Lung (tissue), 12 donors: ENCODE results near the gene C20orf141. TPM values are rescaled to one million over a fixed set of nuclear protein-coding genes. Genes with fewer than 3 reads are reported as not detected.
A peak's percentile ranks its signal among the peaks of the same experiment; 100 is the strongest.

Experiments
- ATAC-seq: fragments of 200-7000 bp; cut with Tn5 transposase; one replicate; pipeline ENCODE4 v1.9.1; 2020; ENCODE audit warnings: moderate number of reproducible peaks; ENCODE audit not compliant: insufficient read depth, low FRiP score
- DNase-seq, 3 donors: peaks; one replicate each; pipeline ENCODE4 v3.0.0-alpha.2; 2013 to 2017
- H3K27ac ChIP-seq, 2 donors: one replicate each; pipeline ENCODE4 v1.5.1; 2013; ENCODE audit warnings: mild to moderate bottlenecking in 2 of 2, moderate library complexity in 2 of 2, control low read depth in 1 of 2, inconsistent platforms in 1 of 2, low read depth in 1 of 2, low read length in 1 of 2
- H3K27me3 ChIP-seq, 3 donors: one replicate each; pipeline ENCODE4 v1.5.1; 2013; ENCODE audit warnings: low read length in 2 of 3; ENCODE audit not compliant: control insufficient read depth in 3 of 3, insufficient read depth in 3 of 3
- H3K36me3 ChIP-seq, 4 donors: one replicate each; pipeline ENCODE4 v1.5.1; 2013; ENCODE audit warnings: low read length in 4 of 4, mild to moderate bottlenecking in 1 of 4, moderate library complexity in 1 of 4; ENCODE audit not compliant: control insufficient read depth in 4 of 4, insufficient read depth in 4 of 4
- H3K4me1 ChIP-seq, 5 donors: one replicate each; pipeline ENCODE4 v1.5.1; 2013; ENCODE audit warnings: low read length in 5 of 5, mild to moderate bottlenecking in 2 of 5, moderate library complexity in 1 of 5; ENCODE audit not compliant: control insufficient read depth in 5 of 5, insufficient read depth in 5 of 5
- H3K4me3 ChIP-seq: one replicate; pipeline ENCODE4 v1.5.1; 2013; ENCODE audit warnings: mild to moderate bottlenecking, control low read depth, moderate library complexity
- H3K9ac ChIP-seq, 2 donors: one replicate each; pipeline ENCODE4 v1.5.1; 2013; ENCODE audit warnings: low read length in 2 of 2, control low read depth in 1 of 2; ENCODE audit not compliant: insufficient read depth in 1 of 2
- H3K9me3 ChIP-seq, 4 donors: one replicate each; pipeline ENCODE4 v1.5.1; 2013; ENCODE audit warnings: low read length in 3 of 4, mild to moderate bottlenecking in 1 of 4, moderate library complexity in 1 of 4; ENCODE audit not compliant: control insufficient read depth in 4 of 4, insufficient read depth in 3 of 4
- CTCF ChIP-seq: IDR thresholded peaks from 2 replicates; pipeline ENCODE4 v1.5.1; 2012; ENCODE audit warnings: mild to moderate bottlenecking; ENCODE audit errors: control extremely low read depth, extremely low read depth
- WGBS, 2 donors: extraction: QIAGEN DNeasy Blood & Tissue Kit; methylation state at CpG; one replicate each; pipeline ENCODE4 v1.1.7; 2013; 5-methylcytosine and 5-hydroxymethylcytosine counted together
- polyA plus RNA-seq, 2 donors: library from polyadenylated mRNA; stranded (reverse); fragments of 200-250 nt; gene quantifications; one replicate each; pipeline ENCODE4 v1.2.1, GENCODE V29; 2013
- total RNA-seq, 2 donors: library from RNA; depleted of rRNA in 1 of 2; stranded (reverse); fragments of >200 nt in 1 of 2; gene quantifications; one replicate each; pipeline ENCODE4 v1.2.1, GENCODE V29; 2014 to 2021
- donor health status: control.
- donor health status: control.
- donor health status: Bipolar disorder and iron deficiency.
- donor health status: healthy.
- donor health status: DM: yes; HTN: yes; CAD: no.

The C20orf141 gene
- total and polyA plus RNA-seq, 4 donors = not detected

- Histone ChIP-seq H3K27ac (peak overlapping the region; percentile 95 to 98), H3K9ac (no peak overlapping the region), H3K9me3 (no peaks in the 10 kb centered on the region), H3K36me3 (peaks cover 0 to 12% (median 7%) of the 10 kb centered on the region in 4 donors), H3K4me1 (peaks cover 2 to 16% (median 6%) of the 10 kb centered on the region in 5 donors), H3K4me3 (peak overlapping the region; percentile 98), H3K27me3 (no peaks in the 10 kb centered on the region)
- no peak for TF ChIP-seq CTCF
- DNase-seq (no peak), ATAC-seq (no peak)
- WGBS, 2 donors = 88 to 91% methylated on average over 20 to 21 of the region's 21 CpGs
Measured at GRCh38 chr20:2839732-2840137, 24.9 kb downstream of the C20orf141 start.

GRCh38 chr20:2840138-2840966, 25.6 kb downstream of the C20orf141 start, which contains the start of the genes PCED1A and VPS16:
Gene PCED1A (minus strand): TSS chr20:2840655. CDS start chr20:2839912, 743 bp downstream.
Gene VPS16 (plus strand): TSS chr20:2840745. CDS start chr20:2840775, 30 bp downstream.
- no peak for TF ChIP-seq CTCF
- H3K27ac ChIP-seq = peak within 1 kb of the TSS; percentile 95 to 98
- H3K36me3 ChIP-seq = peaks cover 0 to 12% (median 7%) of the 10 kb centered on the region in 4 donors
- no peaks in the 10 kb centered on the region for H3K9me3 ChIP-seq
- peaks cover 2 to 16% (median 6%) of the 10 kb centered on the region in 5 donors for H3K4me1 ChIP-seq
- peak within 1 kb of the TSS; percentile 98 for H3K4me3 ChIP-seq
- peak within 1 kb of the TSS; percentile 49 to 87 for H3K9ac ChIP-seq
- peak; percentile 87 to 94 (median 93) for DNase-seq
- H3K27me3 ChIP-seq = no peaks in the 10 kb centered on the region
- peak; percentile 98 for ATAC-seq
- WGBS, 2 donors = 2 to 4% methylated on average over 92 to 98 of the region's 98 CpGs

- no peak for TF ChIP-seq CTCF
- ATAC-seq (peak; percentile 47), DNase-seq (peak; percentile 75 to 84 (median 80))
- Histone ChIP-seq H3K4me3 (peak overlapping the region; percentile 98), H3K27me3 (no peaks in the 10 kb centered on the region), H3K4me1 (peaks cover 2 to 16% (median 6%) of the 10 kb centered on the region in 5 donors), H3K36me3 (peaks cover 0 to 12% (median 6%) of the 10 kb centered on the region in 4 donors), H3K9me3 (no peaks in the 10 kb centered on the region), H3K9ac (peak overlapping the region; percentile 31 to 87), H3K27ac (peak overlapping the region; percentile 88 to 95)
- WGBS, 2 donors = 7 to 8% methylated on average over 33 of the region's 33 CpGs
Measured at GRCh38 chr20:2840967-2841531, 26.3 kb downstream of the C20orf141 start.
